HEK293 (cell line): ENCODE data around the gene AEBP2.
"Not testable (repeated sequence)": the region's sequence is repeated elsewhere in the genome, so short reads cannot be mapped to it uniquely, and the experiment has no call there.

Experiments
- CTCF ChIA-PET: fragments of 350-600 bp; formaldehyde crosslinking; extraction: SDS; loops from one replicate; lab custom pipeline; 2021; ENCODE audit warnings: antibody characterized with exemption; lab: Yijun Ruan, JAX
- POLR2A ChIA-PET: fragments of 300-600 bp; formaldehyde crosslinking; extraction: SDS; loops from one replicate; lab custom pipeline; 2020; ENCODE audit warnings: antibody characterized with exemption, inconsistent platforms; lab: Yijun Ruan, JAX
- H3K27ac ChIP-seq: fragments of 200-500 bp; sonication (Bioruptor generic); 2 replicates; pipeline ENCODE4 v1.5.1; 2014; ENCODE audit warnings: low read depth, low read length, control low read depth, inconsistent platforms; ENCODE audit errors: extremely low read depth
- H3K36me3 ChIP-seq, 2 experiments: fragments of 200-500 bp in 1 of 2; sonication (Bioruptor generic) in 1 of 2; 1 replicate in 1 of 2; 2 replicates in 1 of 2; pipeline ENCODE4 v1.5.1; 2014 to 2017; ENCODE audit warnings: inconsistent platforms in 2 of 2, low read length in 2 of 2; ENCODE audit not compliant: control insufficient read depth in 2 of 2, insufficient read depth in 1 of 2
- H3K4me1 ChIP-seq: fragments of 200-500 bp; sonication (Bioruptor generic); 2 replicates; pipeline ENCODE4 v1.5.1; 2014; ENCODE audit warnings: mild to moderate bottlenecking, low read length, inconsistent platforms; ENCODE audit not compliant: control insufficient read depth, insufficient read depth
- H3K4me3 ChIP-seq: 2 replicates; pipeline ENCODE4 v1.5.1; 2011; ENCODE audit warnings: low read depth, mild to moderate bottlenecking, control low read depth, low read length, moderate library complexity
- H3K9me3 ChIP-seq: fragments of 200-500 bp; sonication (Bioruptor generic); 2 replicates; pipeline ENCODE4 v1.5.1; 2014; ENCODE audit warnings: low read depth, low read length, inconsistent platforms; ENCODE audit not compliant: control insufficient read depth, insufficient read depth
- CTCF ChIP-seq: fragments of 450-650 bp; formaldehyde crosslinking; IDR thresholded peaks from 2 replicates; pipeline ENCODE4 v1.5.1; 2016; ENCODE audit warnings: missing biosample characterization, missing genetic modification characterization
- KLF16 ChIP-seq: fragments of 450-650 bp; formaldehyde crosslinking; IDR thresholded peaks from 2 replicates; pipeline ENCODE4 v1.5.1; 2017; ENCODE audit warnings: missing biosample characterization, missing genetic modification characterization
- PRDM6 ChIP-seq: fragments of 450-650 bp; formaldehyde crosslinking; IDR thresholded peaks from 2 replicates; pipeline ENCODE4 v1.5.1; 2017; ENCODE audit warnings: missing biosample characterization, missing genetic modification characterization
- SP3 ChIP-seq: fragments of 450-650 bp; formaldehyde crosslinking; IDR thresholded peaks from 2 replicates; pipeline ENCODE4 v1.5.1; 2016; ENCODE audit warnings: missing biosample characterization, missing genetic modification characterization
- YY1 ChIP-seq: fragments of 450-650 bp; formaldehyde crosslinking; IDR thresholded peaks from 2 replicates; pipeline ENCODE4 v1.5.1; 2018; ENCODE audit warnings: missing biosample characterization, missing genetic modification characterization
- ZBTB26 ChIP-seq: fragments of 450-650 bp; formaldehyde crosslinking; optimal IDR thresholded peaks from 2 replicates; pipeline ENCODE3; 2016; ENCODE audit warnings: missing biosample characterization, mild to moderate bottlenecking, missing genetic modification characterization
- ZBTB48 ChIP-seq: fragments of 450-650 bp; formaldehyde crosslinking; IDR thresholded peaks from 2 replicates; pipeline ENCODE4 v1.5.1; 2016; ENCODE audit warnings: missing biosample characterization, missing genetic modification characterization
- ZFP69B ChIP-seq: fragments of 450-650 bp; formaldehyde crosslinking; IDR thresholded peaks from 2 replicates; pipeline ENCODE4 v1.5.1; 2016; ENCODE audit warnings: missing biosample characterization, missing genetic modification characterization
- ZNF155 ChIP-seq: fragments of 450-650 bp; formaldehyde crosslinking; IDR thresholded peaks from 2 replicates; pipeline ENCODE4 v1.5.1; 2016; ENCODE audit warnings: missing biosample characterization, missing genetic modification characterization
- ZNF19 ChIP-seq: fragments of 450-650 bp; formaldehyde crosslinking; IDR thresholded peaks from 2 replicates; pipeline ENCODE4; 2016; ENCODE audit warnings: missing biosample characterization, missing genetic modification characterization, low read depth
- ZNF223 ChIP-seq: fragments of 450-650 bp; formaldehyde crosslinking; IDR thresholded peaks from 2 replicates; pipeline ENCODE4 v1.5.1; 2016; ENCODE audit warnings: missing biosample characterization, missing genetic modification characterization
- ZNF24 ChIP-seq: fragments of 450-650 bp; formaldehyde crosslinking; IDR thresholded peaks from 2 replicates; pipeline ENCODE4 v1.5.1; 2016; ENCODE audit warnings: missing biosample characterization, missing genetic modification characterization
- ZNF266 ChIP-seq: fragments of 450-650 bp; formaldehyde crosslinking; IDR thresholded peaks from 2 replicates; pipeline ENCODE4 v1.5.1; 2016; ENCODE audit warnings: missing biosample characterization, missing genetic modification characterization, low read depth
- ZNF274 ChIP-seq, 2 experiments: fragments of 200-500 bp in 1 of 2; fragments of 450-650 bp in 1 of 2; sonication (Bioruptor generic) in 1 of 2; formaldehyde crosslinking in 1 of 2; IDR thresholded peaks; 2 replicates each; pipeline versions ENCODE4 v1.5.1 to v1.6.1; 2014 to 2016; ENCODE audit warnings: borderline replicate concordance in 1 of 2, inconsistent platforms in 1 of 2, low read length in 1 of 2, missing biosample characterization in 1 of 2, missing genetic modification characterization in 1 of 2
- ZNF292 ChIP-seq: fragments of 450-650 bp; formaldehyde crosslinking; IDR thresholded peaks from 2 replicates; pipeline ENCODE4 v1.5.1; 2016; ENCODE audit warnings: low read depth, missing biosample characterization, missing genetic modification characterization, borderline replicate concordance
- ZNF561 ChIP-seq: fragments of 450-650 bp; IDR thresholded peaks from 2 replicates; pipeline ENCODE4 v1.5.1; 2018; ENCODE audit warnings: missing biosample characterization, missing genetic modification characterization, borderline replicate concordance
- ZNF639 ChIP-seq: fragments of 450-650 bp; formaldehyde crosslinking; IDR thresholded peaks from 2 replicates; pipeline ENCODE4 v1.5.1; 2016; ENCODE audit warnings: missing biosample characterization, missing genetic modification characterization
- ZNF677 ChIP-seq: fragments of 450-650 bp; IDR thresholded peaks from 2 replicates; pipeline ENCODE4 v1.5.0; 2018; ENCODE audit warnings: missing biosample characterization, mild to moderate bottlenecking, missing genetic modification characterization, moderate library complexity
- ZNF768 ChIP-seq: fragments of 450-650 bp; formaldehyde crosslinking; IDR thresholded peaks from 2 replicates; pipeline ENCODE4 v1.5.1; 2018; ENCODE audit warnings: missing biosample characterization, mild to moderate bottlenecking, missing genetic modification characterization
- ZNF777 ChIP-seq: fragments of 450-650 bp; formaldehyde crosslinking; IDR thresholded peaks from 2 replicates; pipeline ENCODE4 v1.5.1; 2017; ENCODE audit warnings: missing biosample characterization, missing genetic modification characterization, borderline replicate concordance
- ZSCAN18 ChIP-seq: fragments of 450-650 bp; formaldehyde crosslinking; IDR thresholded peaks from 2 replicates; pipeline ENCODE4 v1.5.1; 2016; ENCODE audit warnings: missing biosample characterization, missing genetic modification characterization

Gene AEBP2

GRCh38 chr12:19548834-19549233 is 109.5 kb downstream of the AEBP2 start (continued):
- no peak for TF ChIP-seq ZNF639 (tag by site-specific recombination)
- no peak for TF ChIP-seq YY1
- TF ChIP-seq ZSCAN18 (tag by site-specific recombination) = no peak
- TF ChIP-seq ZNF768 = no peak

GRCh38 chr12:19550626-19551025 is 111.3 kb downstream of the AEBP2 start:
- ChIA-PET POLR2A (no interaction called here), CTCF (interaction anchor here (1.2 kb wide), 1 partner anchor 12 kb away, joined by 3 read pairs; no protein-coding TSS in a partner anchor)
- Histone ChIP-seq H3K27ac (no peak overlapping the region), H3K4me3 (no peak overlapping the region), H3K36me3 (no peaks in the 10 kb centered on the region), H3K4me1 (no peaks in the 10 kb centered on the region), H3K9me3 (no peaks in the 10 kb centered on the region)
- TF ChIP-seq ZNF155 (tag by site-specific recombination) (no peak), KLF16 (no peak), ZNF561 (no peak), ZFP69B (tag by site-specific recombination) (no peak), ZNF677 (no peak), SP3 (no peak), PRDM6 (no peak)

GRCh38 chr12:19552441-19553097 is 113.3 kb downstream of the AEBP2 start:
- CTCF ChIA-PET = interaction anchor here (1.0 kb wide), 1 partner anchor 191 kb away, joined by 3 read pairs; no protein-coding TSS in a partner anchor
- H3K9me3 ChIP-seq, H3K4me3 ChIP-seq, H3K36me3 ChIP-seq, H3K4me1 ChIP-seq, POLR2A ChIA-PET, H3K27ac ChIP-seq: not testable (repeated sequence)

- H3K27ac ChIP-seq = no peak overlapping the region
- ChIA-PET CTCF (no interaction called here), POLR2A (no interaction called here)
- H3K4me3 ChIP-seq = no peak overlapping the region
- H3K9me3 ChIP-seq = no peaks in the 10 kb centered on the region
- H3K36me3 ChIP-seq = no peaks in the 10 kb centered on the region
- H3K4me1 ChIP-seq = no peaks in the 10 kb centered on the region
- TF ChIP-seq ZBTB48 (tag by site-specific recombination) = no peak
- no peak for TF ChIP-seq ZNF274 (IDR thresholded peaks at IDR 0.05; ENCODE audit: low read length)
- no peak for TF ChIP-seq ZNF274 (tag by site-specific recombination; IDR thresholded peaks at IDR 0.05; ENCODE audit: borderline replicate concordance)
- TF ChIP-seq ZNF19 (tag by site-specific recombination) = no peak
- no peak for TF ChIP-seq ZNF292
- no peak for TF ChIP-seq ZNF24 (tag by site-specific recombination)
- TF ChIP-seq ZNF266 (tag by site-specific recombination) = no peak
- TF ChIP-seq CTCF (tag by site-specific recombination) = no peak
- TF ChIP-seq ZNF777 (tag by site-specific recombination) = no peak
- no peak for TF ChIP-seq ZNF223 (tag by site-specific recombination)
- no peak for TF ChIP-seq ZBTB26 (tag by site-specific recombination)
Measured at GRCh38 chr12:19553175-19553574, 113.9 kb downstream of the AEBP2 start.
